ENCODE data around the gene SNX33.

The SNX33 gene

GRCh38 chr15:75659141-75659771 lies 11.5 kb downstream of the SNX33 start:
- in situ Hi-C loops (cut with MboI; ENCODE audit: low pct_unique_long_range_greater_than_20kb, low sequenced_read_pairs) = loop anchor here (25.0 kb wide), 1 partner anchor 647 kb away; the partner anchor contains the start of gene PPCDC
- no peak for DNase-seq

- DNase-seq = no peak
- in situ Hi-C loops (cut with MboI; ENCODE audit: low pct_unique_long_range_greater_than_20kb, low sequenced_read_pairs) = loop anchor here (25.0 kb wide), 1 partner anchor 648 kb away; the partner anchor contains the start of gene PPCDC
Measured at GRCh38 chr15:75659928-75660645, 12.4 kb downstream of the SNX33 start.

- no peak for DNase-seq
- in situ Hi-C loops (cut with MboI; ENCODE audit: low pct_unique_long_range_greater_than_20kb, low sequenced_read_pairs) = loop anchor here (25.0 kb wide), 1 partner anchor 649 kb away; the partner anchor contains the start of gene PPCDC
Measured at GRCh38 chr15:75661100-75661755, 13.5 kb downstream of the SNX33 start.

- in situ Hi-C loops (cut with MboI; ENCODE audit: low pct_unique_long_range_greater_than_20kb, low sequenced_read_pairs) = loop anchor here (25.0 kb wide), 1 partner anchor 649 kb away; the partner anchor contains the start of gene PPCDC
- DNase-seq = no peak
Measured at GRCh38 chr15:75661756-75662140, 14.0 kb downstream of the SNX33 start.

DNA sequence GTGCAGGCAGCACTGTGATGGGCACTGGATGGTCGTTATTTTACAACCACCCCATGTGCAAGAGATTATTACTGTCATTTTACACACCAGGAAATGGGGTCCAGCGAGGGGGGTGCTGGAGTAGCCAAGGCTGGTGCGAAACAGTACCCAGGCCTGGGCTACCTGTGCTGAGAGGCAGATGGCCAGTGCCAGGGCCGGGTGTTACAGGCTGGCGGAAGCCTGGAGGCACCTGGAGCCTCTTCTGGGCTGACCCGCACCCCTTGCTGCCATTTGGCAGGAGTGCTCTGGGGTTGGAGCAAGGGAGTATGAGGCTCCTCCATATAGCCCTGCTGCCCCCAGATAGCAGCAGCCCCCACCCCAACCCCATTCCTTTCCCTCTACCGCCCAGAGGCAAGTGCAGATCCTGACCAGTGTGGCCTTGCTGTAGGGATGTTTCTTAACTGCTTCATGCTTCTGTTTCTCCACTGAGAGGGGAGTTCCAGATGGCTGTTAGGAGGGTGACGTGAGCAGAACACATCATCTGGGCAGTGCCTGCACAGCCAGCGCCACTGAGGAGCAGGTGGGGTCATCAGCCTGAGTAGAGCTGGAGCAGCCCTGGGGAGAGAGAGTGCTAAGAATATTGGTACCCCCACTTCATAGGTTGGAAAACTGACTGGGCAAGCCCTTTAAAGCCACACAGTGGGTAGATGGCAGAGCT lies 15.3 kb downstream of the SNX33 start:
- no peak for DNase-seq
- in situ Hi-C loops (cut with MboI; ENCODE audit: low pct_unique_long_range_greater_than_20kb, low sequenced_read_pairs) = loop anchor here (25.0 kb wide), 1 partner anchor 651 kb away; the partner anchor contains the start of gene PPCDC

- DNase-seq = no peak
- in situ Hi-C loops (cut with MboI; ENCODE audit: low pct_unique_long_range_greater_than_20kb, low sequenced_read_pairs) = loop anchor here (25.0 kb wide), 1 partner anchor 652 kb away; the partner anchor contains the start of gene PPCDC
Measured at GRCh38 chr15:75663931-75664421, 16.3 kb downstream of the SNX33 start.

GRCh38 chr15:75666823-75667501 lies 19.2 kb downstream of the SNX33 start:
- no peak for DNase-seq
- in situ Hi-C loops (cut with MboI; ENCODE audit: low pct_unique_long_range_greater_than_20kb, low sequenced_read_pairs) = loop anchor here (25.0 kb wide), 1 partner anchor 655 kb away; the partner anchor contains the start of gene PPCDC

GRCh38 chr15:75669191-75669878 lies 21.6 kb downstream of the SNX33 start:
- no peak for DNase-seq
- in situ Hi-C loops (cut with MboI; ENCODE audit: low pct_unique_long_range_greater_than_20kb, low sequenced_read_pairs) = loop anchor here (25.0 kb wide), 1 partner anchor 657 kb away; the partner anchor contains the start of gene PPCDC

DNA sequence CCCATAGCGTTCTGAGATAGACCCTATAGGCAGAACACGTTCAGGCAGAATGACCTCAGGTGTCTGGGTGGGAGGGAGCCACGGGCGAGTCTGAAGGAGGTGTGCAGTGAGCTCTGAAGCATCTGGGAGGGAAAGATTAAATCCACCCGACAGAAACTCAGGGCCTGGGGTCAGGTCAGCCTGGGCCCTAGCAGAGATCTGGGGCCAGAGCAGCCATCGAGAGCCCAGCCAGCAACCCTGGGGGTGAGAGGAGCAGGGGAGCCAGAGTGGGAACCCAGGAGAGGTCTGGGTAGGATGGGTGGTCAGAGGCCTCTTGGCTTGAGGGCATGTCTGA lies 22.1 kb downstream of the SNX33 start:
- in situ Hi-C loops (cut with MboI; ENCODE audit: low pct_unique_long_range_greater_than_20kb, low sequenced_read_pairs) = loop anchor here (25.0 kb wide), 1 partner anchor 658 kb away; the partner anchor contains the start of gene PPCDC
- no peak for DNase-seq

- in situ Hi-C loops (cut with MboI; ENCODE audit: low pct_unique_long_range_greater_than_20kb, low sequenced_read_pairs) = loop anchor here (25.0 kb wide), 1 partner anchor 660 kb away; the partner anchor contains the start of gene PPCDC
- peak; percentile 45 for DNase-seq
Measured at GRCh38 chr15:75671730-75672602, 24.3 kb downstream of the SNX33 start.

- in situ Hi-C loops (cut with MboI; ENCODE audit: low pct_unique_long_range_greater_than_20kb, low sequenced_read_pairs) = loop anchor here (25.0 kb wide), 1 partner anchor 661 kb away; the partner anchor contains the start of gene PPCDC
- DNase-seq = no peak
Measured at GRCh38 chr15:75672646-75673425, 25.1 kb downstream of the SNX33 start.

- in situ Hi-C loops (cut with MboI; ENCODE audit: low pct_unique_long_range_greater_than_20kb, low sequenced_read_pairs) = loop anchor here (25.0 kb wide), 1 partner anchor 661 kb away; the partner anchor contains the start of gene PPCDC
Measured at GRCh38 chr15:75673426-75674235, 25.9 kb downstream of the SNX33 start.

GRCh38 chr15:75674366-75674765 lies 26.7 kb downstream of the SNX33 start:
- DNase-seq = no peak
- in situ Hi-C loops (cut with MboI; ENCODE audit: low pct_unique_long_range_greater_than_20kb, low sequenced_read_pairs) = loop anchor here (25.0 kb wide), 1 partner anchor 662 kb away; the partner anchor contains the start of gene PPCDC

More at GRCh38 chr15:75673426-75674235, 25.9 kb downstream of the SNX33 start:
- no peak for DNase-seq

GRCh38 chr15:75675579-75676404 lies 28.1 kb downstream of the SNX33 start:
- DNase-seq = no peak
- in situ Hi-C loops (cut with MboI; ENCODE audit: low pct_unique_long_range_greater_than_20kb, low sequenced_read_pairs) = no loop called here

Data from KBM-7 (cell line).